Tibial artery (tissue), 4 donors: ENCODE measurements around the gene WDR5.

Experiments used
- DNase-seq, 2 donors: peaks; one replicate each; pipeline ENCODE4 v3.0.0-alpha.2; 2019
- H3K27ac ChIP-seq, 2 donors: fragments of 200-600 bp; sonication (generic) in 1 of 2; 1 replicate in 1 of 2; 2 replicates in 1 of 2; pipeline ENCODE4 v1.5.1; 2018 to 2019; ENCODE audit warnings: mild to moderate bottlenecking in 1 of 2
- H3K27me3 ChIP-seq, 2 donors: fragments of 200-600 bp; sonication (generic) in 1 of 2; one replicate each; pipeline versions ENCODE4 v1.5.1 to v1.6.0; 2016 to 2019
- H3K36me3 ChIP-seq, 3 donors: fragments of 200-600 bp; sonication (generic) in 2 of 3; one replicate each; pipeline ENCODE4 v1.5.1; 2016 to 2019; ENCODE audit warnings: mild to moderate bottlenecking in 2 of 3
- H3K4me1 ChIP-seq, 4 donors: fragments of 200-600 bp; sonication (generic) in 2 of 4; 1 replicate in 3 of 4; 2 replicates in 1 of 4; pipeline ENCODE4 v1.5.1; 2016 to 2019
- H3K4me3 ChIP-seq, 2 donors: fragments of 200-600 bp; sonication (generic) in 1 of 2; 1 replicate in 1 of 2; 2 replicates in 1 of 2; pipeline ENCODE4 v1.5.1; 2018 to 2019; ENCODE audit warnings: mild to moderate bottlenecking in 2 of 2
- H3K9me3 ChIP-seq, 3 donors: fragments of 200-600 bp; sonication (generic) in 1 of 3; one replicate each; pipeline ENCODE4 v1.5.1; 2016 to 2019
- intact Hi-C: fragments of 100-400 bp; cut with DNase I; formaldehyde crosslinking; loops from one replicate; pipeline ENCODE4 v1.15.0; 2023; ENCODE audit warnings: low total_unique reads
- TF ChIP-seq, protein P1 (sequence below), 2 experiments: fragments of 200-600 bp in 1 of 2; fragments of 450-650 bp in 1 of 2; IDR thresholded peaks; one replicate each; pipeline ENCODE4 v1.5.1; 2017 to 2019; ENCODE audit warnings: antibody characterized with exemption in 2 of 2, mild to moderate bottlenecking in 1 of 2, moderate library complexity in 1 of 2

The WDR5 gene

DNA sequence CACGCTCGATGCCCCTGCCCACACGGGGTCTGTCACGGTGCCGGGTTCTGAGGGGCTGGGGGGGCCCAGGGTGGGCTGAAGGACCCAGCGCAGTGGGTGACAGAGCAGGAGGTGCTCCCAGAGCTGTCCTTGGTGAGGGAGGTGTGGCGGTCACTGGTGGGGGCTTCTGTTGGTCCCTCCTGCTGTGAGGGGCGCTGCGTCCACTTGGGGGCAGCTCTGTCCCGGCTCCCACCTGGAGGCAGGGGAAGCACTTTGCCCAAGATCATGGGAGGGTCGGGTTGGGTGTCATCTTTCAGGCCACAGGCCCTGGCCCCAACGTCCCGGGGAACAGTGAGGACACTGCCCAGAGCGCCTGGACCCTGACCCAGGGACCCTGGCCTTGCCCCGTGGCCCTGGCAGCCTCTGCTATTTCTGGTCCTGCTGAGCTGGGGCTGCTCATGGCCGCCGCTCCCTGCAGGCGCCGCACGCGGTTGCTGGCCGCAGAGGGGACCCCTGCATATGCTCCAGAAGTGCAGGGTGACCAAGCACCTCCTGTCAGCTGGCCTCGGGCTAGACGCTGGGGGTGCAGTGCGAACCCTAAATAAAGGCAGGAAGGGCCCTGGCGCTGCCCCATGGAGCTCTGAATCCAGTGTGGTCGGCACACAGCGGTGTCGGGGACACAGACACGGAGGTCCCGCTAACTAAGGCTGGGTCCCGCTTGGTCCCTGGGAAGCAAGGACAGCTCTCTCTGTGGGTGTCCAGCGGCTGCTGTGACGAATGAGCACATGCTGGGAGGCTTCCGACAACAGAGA lies 40.1 kb downstream of the WDR5 start:
- Histone ChIP-seq H3K27me3 (peaks cover 0 to 30% of the 10 kb centered on the region in 2 donors), H3K4me3 (no peak overlapping the region), H3K9me3 (no peaks in the 10 kb centered on the region), H3K27ac (no peak overlapping the region), H3K36me3 (no peaks in the 10 kb centered on the region), H3K4me1 (peaks cover 0 to 48% (median 22%) of the 10 kb centered on the region in 4 donors)
- intact Hi-C loops: loop anchor here (10.0 kb wide), 1 partner anchor 469 kb away; the partner anchor contains the start of gene COL5A1
- TF ChIP-seq, protein P1, sequence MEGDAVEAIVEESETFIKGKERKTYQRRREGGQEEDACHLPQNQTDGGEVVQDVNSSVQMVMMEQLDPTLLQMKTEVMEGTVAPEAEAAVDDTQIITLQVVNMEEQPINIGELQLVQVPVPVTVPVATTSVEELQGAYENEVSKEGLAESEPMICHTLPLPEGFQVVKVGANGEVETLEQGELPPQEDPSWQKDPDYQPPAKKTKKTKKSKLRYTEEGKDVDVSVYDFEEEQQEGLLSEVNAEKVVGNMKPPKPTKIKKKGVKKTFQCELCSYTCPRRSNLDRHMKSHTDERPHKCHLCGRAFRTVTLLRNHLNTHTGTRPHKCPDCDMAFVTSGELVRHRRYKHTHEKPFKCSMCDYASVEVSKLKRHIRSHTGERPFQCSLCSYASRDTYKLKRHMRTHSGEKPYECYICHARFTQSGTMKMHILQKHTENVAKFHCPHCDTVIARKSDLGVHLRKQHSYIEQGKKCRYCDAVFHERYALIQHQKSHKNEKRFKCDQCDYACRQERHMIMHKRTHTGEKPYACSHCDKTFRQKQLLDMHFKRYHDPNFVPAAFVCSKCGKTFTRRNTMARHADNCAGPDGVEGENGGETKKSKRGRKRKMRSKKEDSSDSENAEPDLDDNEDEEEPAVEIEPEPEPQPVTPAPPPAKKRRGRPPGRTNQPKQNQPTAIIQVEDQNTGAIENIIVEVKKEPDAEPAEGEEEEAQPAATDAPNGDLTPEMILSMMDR (IDR thresholded peaks at IDR 0.05): no peak
- DNase-seq: no peak

DNA sequence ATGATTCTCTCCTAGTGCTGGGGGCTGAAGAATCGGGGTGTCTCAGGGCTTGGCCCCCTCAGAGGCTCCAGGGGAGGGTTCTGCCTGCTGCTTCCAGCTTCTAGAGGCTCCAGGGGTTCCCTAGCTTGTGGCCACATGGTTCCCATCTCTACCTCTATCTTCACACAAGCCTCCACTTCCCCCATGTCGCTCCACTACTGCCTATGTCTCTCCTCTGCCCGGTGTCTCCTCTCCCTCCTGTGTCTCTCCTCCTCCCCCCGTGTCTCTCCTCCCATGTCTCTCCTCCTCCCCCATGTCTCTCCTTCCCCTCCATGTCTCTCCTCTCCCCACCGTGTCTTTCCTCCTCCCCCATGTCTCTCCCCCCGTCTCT lies 40.7 kb downstream of the WDR5 start:
- TF ChIP-seq, protein P1 (IDR thresholded peaks at IDR 0.05): no peak
- Histone ChIP-seq H3K4me1 (peaks cover 0 to 48% (median 22%) of the 10 kb centered on the region in 4 donors), H3K27ac (no peak overlapping the region), H3K4me3 (no peak overlapping the region), H3K9me3 (no peaks in the 10 kb centered on the region), H3K27me3 (peaks cover 0 to 36% of the 10 kb centered on the region in 2 donors), H3K36me3 (no peaks in the 10 kb centered on the region)
- intact Hi-C loops: loop anchor here (10.0 kb wide), 1 partner anchor 468 kb away; the partner anchor contains the start of gene COL5A1
- no peak for DNase-seq

DNA sequence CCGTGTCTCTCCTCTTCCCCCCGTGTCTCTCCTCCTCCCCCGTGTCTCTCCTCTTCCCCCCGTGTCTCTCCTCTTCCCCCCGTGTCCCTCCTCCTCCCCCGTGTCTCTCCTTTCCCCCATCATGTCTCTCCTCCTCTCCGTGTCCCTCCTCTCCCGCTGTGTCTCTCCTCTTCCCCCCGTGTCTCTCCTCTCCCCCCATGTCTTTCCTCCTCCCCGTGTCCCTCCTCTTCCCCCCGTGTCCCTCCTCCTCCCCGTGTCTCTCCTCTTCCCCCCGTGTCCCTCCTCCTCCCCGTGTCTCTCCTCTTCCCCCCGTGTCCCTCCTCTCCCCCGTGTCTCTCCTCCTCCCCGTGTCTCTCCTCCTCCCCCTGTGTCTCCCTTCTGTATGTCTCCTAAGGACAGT lies 41.3 kb downstream of the WDR5 start:
- intact Hi-C loops: loop anchor here (10.0 kb wide), 1 partner anchor 468 kb away; the partner anchor contains the start of gene COL5A1
- Histone ChIP-seq H3K9me3 (no peaks in the 10 kb centered on the region), H3K36me3 (no peaks in the 10 kb centered on the region), H3K4me3 (no peak overlapping the region), H3K4me1 (peaks cover 0 to 44% (median 22%) of the 10 kb centered on the region in 4 donors), H3K27ac (no peak overlapping the region), H3K27me3 (peaks cover 0 to 42% of the 10 kb centered on the region in 2 donors)
- TF ChIP-seq, protein P1 (IDR thresholded peaks at IDR 0.05): no peak
- DNase-seq: no peak

DNA sequence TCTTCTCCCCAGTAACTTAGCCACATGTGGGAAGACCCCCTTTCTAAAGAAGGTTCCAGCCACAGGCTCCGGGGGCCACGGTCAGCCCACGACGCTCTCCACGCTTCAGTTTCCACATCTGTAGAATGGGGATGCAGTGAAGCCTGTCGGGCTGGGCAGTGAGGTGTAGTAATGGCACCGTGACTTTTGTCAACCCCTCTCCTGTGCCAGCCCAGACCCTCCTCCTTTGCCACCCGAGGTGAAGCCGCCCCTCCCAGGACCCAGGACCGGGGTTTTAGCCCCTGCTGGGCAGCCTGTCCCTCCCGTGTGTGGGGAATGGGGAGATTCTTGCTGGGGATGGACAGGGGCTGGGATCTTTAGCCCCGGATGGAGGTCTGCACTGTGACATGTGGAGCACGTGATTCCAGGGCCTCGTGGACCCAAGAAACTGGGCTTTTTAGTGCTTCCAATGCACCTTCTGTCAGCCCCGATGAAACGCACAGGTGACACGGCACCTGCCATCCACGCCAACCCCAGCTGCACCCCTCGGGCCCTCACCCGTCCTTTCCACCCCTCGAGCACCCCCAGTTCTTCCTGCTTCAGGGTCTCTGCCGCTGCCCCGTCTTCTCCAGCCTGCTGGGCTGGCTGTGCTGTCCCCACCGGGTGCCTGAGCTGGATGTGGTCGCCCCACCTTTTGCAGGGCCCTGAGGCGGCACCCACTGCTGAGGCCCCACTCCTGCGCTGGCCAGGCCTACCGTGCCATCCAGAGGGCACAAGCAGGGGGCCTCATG lies 41.9 kb downstream of the WDR5 start:
- no peak for DNase-seq
- H3K9me3 ChIP-seq: no peaks in the 10 kb centered on the region
- H3K4me1 ChIP-seq: peaks cover 0 to 38% (median 19%) of the 10 kb centered on the region in 4 donors
- no peak overlapping the region for H3K27ac ChIP-seq
- H3K27me3 ChIP-seq: peaks cover 0 to 42% of the 10 kb centered on the region in 2 donors
- TF ChIP-seq, protein P1 (IDR thresholded peaks at IDR 0.05): no peak
- intact Hi-C loops: loop anchor here (10.0 kb wide), 1 partner anchor 467 kb away; the partner anchor contains the start of gene COL5A1
- H3K4me3 ChIP-seq: no peak overlapping the region
- no peaks in the 10 kb centered on the region for H3K36me3 ChIP-seq

DNA sequence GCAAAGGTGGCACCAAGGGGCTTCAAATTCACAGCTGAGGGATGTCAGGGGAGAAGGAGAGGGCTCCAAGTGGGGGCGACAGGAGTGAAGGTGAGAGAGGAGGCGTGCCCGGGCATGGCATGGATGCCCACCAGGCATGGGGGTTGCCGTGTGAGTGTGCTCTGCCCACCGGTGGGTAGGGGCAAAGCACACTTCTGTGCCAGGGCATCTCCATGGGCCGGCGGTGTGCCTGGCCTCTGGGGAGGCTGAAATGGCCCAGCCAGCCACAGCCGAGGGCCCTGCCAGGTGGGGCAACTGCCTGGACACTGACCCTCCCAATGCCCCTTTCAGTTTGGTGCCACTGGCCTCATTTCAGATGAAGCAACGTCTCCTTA lies 42.5 kb downstream of the WDR5 start:
- TF ChIP-seq, protein P1 (IDR thresholded peaks at IDR 0.05): no peak
- Histone ChIP-seq H3K4me1 (peaks cover 0 to 35% (median 19%) of the 10 kb centered on the region in 4 donors), H3K36me3 (no peaks in the 10 kb centered on the region), H3K27ac (no peak overlapping the region), H3K4me3 (no peak overlapping the region), H3K27me3 (peaks cover 0 to 42% of the 10 kb centered on the region in 2 donors), H3K9me3 (no peaks in the 10 kb centered on the region)
- no peak for DNase-seq
- intact Hi-C loops: loop anchor here (10.0 kb wide), 1 partner anchor 466 kb away; the partner anchor contains the start of gene COL5A1
